H1 (cell line): ENCODE measurements around the gene ABCF2. TPM values are rescaled to one million over a fixed set of nuclear protein-coding genes. Genes with fewer than 3 reads are reported as not detected.

Source experiments
- CTCF ChIA-PET: fragments of 300-600 bp; sonication (Branson Sonifier 250); formaldehyde crosslinking; loops from one replicate; lab custom pipeline; 2021; ENCODE audit not compliant: partially characterized antibody; lab: Charles Lee
- POLR2A ChIA-PET: fragments of 300-600 bp; sonication (Branson Sonifier 250); formaldehyde crosslinking; loops from one replicate; lab custom pipeline; 2021; ENCODE audit warnings: inconsistent platforms; ENCODE audit not compliant: partially characterized antibody; lab: Charles Lee
- DNase-seq, 2 experiments: peaks; one replicate each; pipeline versions ENCODE4 v3.0.0 to v3.0.0-alpha.2; 2010 to 2022; ENCODE audit warnings: low spot score in 2 of 2, low read depth in 1 of 2, mixed read lengths in 1 of 2
- FAIRE-seq: peaks from 2 replicates; lab custom pipeline; 2011; peaks lifted over from hg19 to GRCh38; lab: Jason Lieb, UNC
- H2AFZ ChIP-seq: 2 replicates; pipeline ENCODE4 v1.8.1; 2012; ENCODE audit warnings: low read length, inconsistent platforms
- H2AK5ac ChIP-seq: 2 replicates; pipeline ENCODE4 v1.6.1; 2013; ENCODE audit warnings: low read depth, low read length
- H2BK120ac ChIP-seq: replicated peaks from 2 replicates; pipeline ENCODE3; 2013; ENCODE audit warnings: low read depth, low read length, inconsistent platforms
- H2BK12ac ChIP-seq: 2 replicates; pipeline ENCODE4 v1.6.1; 2013; ENCODE audit warnings: low read depth, low read length
- H2BK15ac ChIP-seq: 2 replicates; pipeline ENCODE4 v1.6.1; 2013; ENCODE audit warnings: low read length
- H2BK20ac ChIP-seq: 2 replicates; pipeline ENCODE4 v1.6.1; 2013; ENCODE audit warnings: low read length
- H2BK5ac ChIP-seq: 2 replicates; pipeline ENCODE4 v1.6.1; 2013; ENCODE audit warnings: low read depth, low read length
- H3K14ac ChIP-seq: 2 replicates; pipeline ENCODE4 v1.6.1; 2013; ENCODE audit warnings: inconsistent platforms; ENCODE audit not compliant: insufficient read length
- H3K18ac ChIP-seq: 2 replicates; pipeline ENCODE4 v1.6.1; 2013; ENCODE audit warnings: low read length; ENCODE audit errors: extremely low read depth
- H3K23ac ChIP-seq: 2 replicates; pipeline ENCODE4 v1.6.1; 2013; ENCODE audit warnings: inconsistent platforms; ENCODE audit not compliant: insufficient read length
- H3K23me2 ChIP-seq: 2 replicates; pipeline ENCODE4 v1.6.1; 2013; ENCODE audit warnings: low read depth, low read length
- H3K27ac ChIP-seq: 2 replicates; pipeline ENCODE4 v1.6.1; 2011; ENCODE audit warnings: low read depth, low read length, inconsistent platforms
- H3K27me3 ChIP-seq, 4 experiments: replicated peaks in 1 of 4; 1 replicate in 1 of 4; 2 replicates in 3 of 4; pipeline versions ENCODE4 v1.6.1 to v1.8.1; 2011 to 2013; ENCODE audit warnings: low read length in 3 of 4, mild to moderate bottlenecking in 3 of 4, inconsistent platforms in 2 of 4, mixed read lengths in 2 of 4, moderate library complexity in 1 of 4; ENCODE audit not compliant: control insufficient read depth in 3 of 4, insufficient read depth in 3 of 4; ENCODE audit errors: extremely low read depth in 1 of 4
- H3K36me3 ChIP-seq, 4 experiments: 2 replicates each; pipeline versions ENCODE4 v1.6.1 to v1.8.1; 2011 to 2013; ENCODE audit warnings: mild to moderate bottlenecking in 4 of 4, low read length in 3 of 4, moderate library complexity in 2 of 4, control low read depth in 1 of 4, inconsistent platforms in 1 of 4; ENCODE audit not compliant: insufficient read depth in 4 of 4, control insufficient read depth in 2 of 4
- H3K4ac ChIP-seq: replicated peaks from 2 replicates; pipeline ENCODE3; 2013; ENCODE audit warnings: low read length, low read depth, mixed read lengths, inconsistent platforms; ENCODE audit not compliant: insufficient read length
- H3K4me1 ChIP-seq, 4 experiments: replicated peaks in 1 of 4; 1 replicate in 1 of 4; 2 replicates in 3 of 4; pipeline versions ENCODE4 v1.6.1 to v1.8.1; 2011 to 2013; ENCODE audit warnings: low read length in 3 of 4, inconsistent platforms in 2 of 4, mixed read lengths in 1 of 4; ENCODE audit not compliant: insufficient read depth in 4 of 4, control insufficient read depth in 3 of 4
- H3K4me2 ChIP-seq, 2 experiments: 2 replicates each; pipeline versions ENCODE4 v1.6.1 to v1.8.1; 2011 to 2013; ENCODE audit warnings: low read depth in 2 of 2, low read length in 2 of 2, control low read depth in 1 of 2, inconsistent platforms in 1 of 2, mild to moderate bottlenecking in 1 of 2; ENCODE audit not compliant: insufficient read depth in 1 of 2
- H3K4me3 ChIP-seq, 4 experiments: fragments of 200-600, 300-600 bp in 1 of 4; sonication (generic), shearing (Covaris generic), sonication (Bioruptor Twin) in 1 of 4; 2 replicates each; pipeline versions ENCODE4 v1.5.1 to v1.8.1; 2011 to 2016; ENCODE audit warnings: low read length in 4 of 4, low read depth in 3 of 4, control low read depth in 2 of 4, inconsistent platforms in 2 of 4, mild to moderate bottlenecking in 2 of 4, mixed read lengths in 1 of 4, moderate library complexity in 1 of 4; ENCODE audit not compliant: insufficient read depth in 2 of 4; ENCODE audit errors: extremely low read depth in 1 of 4
- H3K56ac ChIP-seq: replicated peaks from 2 replicates; pipeline ENCODE3; 2013; ENCODE audit warnings: low read depth, mild to moderate bottlenecking, mixed read lengths, low read length, inconsistent platforms; ENCODE audit not compliant: insufficient read length
- H3K79me1 ChIP-seq: 2 replicates; pipeline ENCODE4 v1.6.1; 2013; ENCODE audit warnings: low read depth, low read length, control low read depth
- H3K79me2 ChIP-seq, 2 experiments: 2 replicates each; pipeline versions ENCODE4 v1.6.1 to v1.8.1; 2012 to 2013; ENCODE audit warnings: low read length in 2 of 2, mild to moderate bottlenecking in 2 of 2, inconsistent platforms in 1 of 2; ENCODE audit not compliant: insufficient read depth in 2 of 2, control insufficient read depth in 1 of 2
- H3K9ac ChIP-seq, 4 experiments: replicated peaks in 1 of 4; 1 replicate in 1 of 4; 2 replicates in 3 of 4; pipeline versions ENCODE4 v1.6.1 to v1.8.1; 2011 to 2013; ENCODE audit warnings: low read depth in 3 of 4, low read length in 3 of 4, control low read depth in 2 of 4, mild to moderate bottlenecking in 2 of 4, moderate library complexity in 2 of 4, inconsistent platforms in 1 of 4; ENCODE audit errors: extremely low read depth in 1 of 4
- H3K9me3 ChIP-seq, 2 experiments: 2 replicates each; pipeline versions ENCODE4 v1.6.1 to v1.8.1; 2012 to 2013; ENCODE audit warnings: mild to moderate bottlenecking in 2 of 2, moderate library complexity in 2 of 2, control low read depth in 1 of 2, inconsistent platforms in 1 of 2, low read depth in 1 of 2, low read length in 1 of 2, mixed read lengths in 1 of 2; ENCODE audit not compliant: insufficient read depth in 2 of 2
- H4K20me1 ChIP-seq, 2 experiments: replicated peaks in 1 of 2; 2 replicates each; pipeline versions ENCODE3 to v1.8.1; 2011 to 2013; ENCODE audit warnings: inconsistent platforms in 2 of 2, low read length in 2 of 2, mild to moderate bottlenecking in 1 of 2; ENCODE audit not compliant: insufficient read depth in 2 of 2, control insufficient read depth in 1 of 2
- H4K5ac ChIP-seq: 2 replicates; pipeline ENCODE4 v1.6.1; 2013; ENCODE audit warnings: low read length, low read depth, mixed read lengths, inconsistent platforms; ENCODE audit not compliant: insufficient read length
- H4K8ac ChIP-seq: 2 replicates; pipeline ENCODE4 v1.8.0; 2013; ENCODE audit warnings: mild to moderate bottlenecking, moderate library complexity, low read length, inconsistent platforms; ENCODE audit not compliant: insufficient read depth; ENCODE audit errors: extremely low read depth
- H4K91ac ChIP-seq: replicated peaks from 2 replicates; pipeline ENCODE3; 2013; ENCODE audit warnings: low read length, mixed read lengths, inconsistent platforms; ENCODE audit not compliant: insufficient read length
- BACH1 ChIP-seq: IDR thresholded peaks from 2 replicates; pipeline ENCODE4 v1.6.1; 2012; ENCODE audit warnings: low read length, improper control_type of control experiment
- CEBPB ChIP-seq: IDR thresholded peaks from 2 replicates; pipeline ENCODE4 v1.6.1; 2012; ENCODE audit warnings: low read depth, low read length
- EGR1 ChIP-seq: IDR thresholded peaks from 2 replicates; pipeline ENCODE4 v1.6.1; 2011; ENCODE audit warnings: low read depth, low read length, borderline replicate concordance
- GABPA ChIP-seq: IDR thresholded peaks from 2 replicates; pipeline ENCODE4 v1.6.1; 2011; ENCODE audit warnings: mild to moderate bottlenecking, low read length, moderate library complexity, borderline replicate concordance; ENCODE audit not compliant: insufficient read depth
- HDAC2 ChIP-seq, 2 experiments: fragments of 300-600 bp in 1 of 2; sonication (generic) in 1 of 2; IDR thresholded peaks; 2 replicates each; pipeline ENCODE4 v1.6.1; 2011 to 2012; ENCODE audit warnings: low read depth in 2 of 2, low read length in 2 of 2, mild to moderate bottlenecking in 2 of 2, moderate library complexity in 2 of 2, borderline replicate concordance in 1 of 2, inconsistent platforms in 1 of 2
- JUN ChIP-seq: IDR thresholded peaks from 2 replicates; pipeline ENCODE4 v1.6.1; 2011; ENCODE audit warnings: low read depth, mild to moderate bottlenecking, improper control_type of control experiment, low read length
- POLR2AphosphoS5 ChIP-seq: IDR thresholded peaks from 2 replicates; pipeline ENCODE4 v1.6.1; 2011; ENCODE audit warnings: low read depth, low read length
- SAP30 ChIP-seq: fragments of 300-600 bp; sonication (generic); IDR thresholded peaks from 2 replicates; pipeline ENCODE4 v1.7.1; 2012; ENCODE audit warnings: low read length, moderate library complexity, mild to moderate bottlenecking, inconsistent platforms; ENCODE audit not compliant: insufficient read depth, insufficient replicate concordance
- SP4 ChIP-seq: IDR thresholded peaks from 2 replicates; pipeline ENCODE4 v1.6.1; 2012; ENCODE audit warnings: low read length, inconsistent platforms
- SUZ12 ChIP-seq: fragments of 200-600 bp; sonication (generic); IDR thresholded peaks from 2 replicates; pipeline ENCODE4 v1.6.1; 2012; ENCODE audit warnings: mild to moderate bottlenecking, inconsistent platforms, low read length, moderate library complexity, mixed read lengths
- TBP ChIP-seq: IDR thresholded peaks from 2 replicates; pipeline ENCODE4 v1.6.1; 2011; ENCODE audit warnings: low read depth, low read length, improper control_type of control experiment
- USF2 ChIP-seq: IDR thresholded peaks from 2 replicates; pipeline ENCODE4 v1.6.1; 2011; ENCODE audit warnings: low read length, improper control_type of control experiment
- WGBS, 2 experiments: shearing (Covaris generic) in 1 of 2; methylation state at CpG; one replicate each; pipeline versions ENCODE4 v1.1.6 to v1.1.7; 2013 to 2015; ENCODE audit warnings: low lambda C conversion rate in 2 of 2, mixed read lengths in 2 of 2, inconsistent platforms in 1 of 2, low coverage in 1 of 2, missing lambda C conversion rate in 1 of 2; ENCODE audit not compliant: insufficient replicate concordance in 2 of 2, insufficient coverage in 1 of 2, insufficient read length in 1 of 2; ENCODE audit errors: extremely low coverage in 1 of 2, missing lambda C conversion rate in 1 of 2; 5-methylcytosine and 5-hydroxymethylcytosine counted together
- polyA plus RNA-seq, 7 experiments: library from polyadenylated mRNA; depleted of rRNA in 3 of 7; stranded (reverse) in 5 of 7; unstranded in 2 of 7; fragments of >200 nt in 5 of 7; fragments of 200-250 nt in 2 of 7; gene quantifications; 1 replicate in 5 of 7; 2 replicates in 1 of 7; 4 replicates in 1 of 7; pipeline versions ENCODE4 v1.2.1 to v1.2.3, GENCODE V29; 2011 to 2013; ENCODE audit warnings: missing spikeins in 2 of 7, mixed read lengths in 2 of 7
- total RNA-seq: library from RNA; stranded (reverse); fragmentation: NEBNext Ultra II Directional; extraction: Animal tissue kit (Norgen Biotek cat#: 25700); gene quantifications from 2 replicates; pipeline ENCODE4 v1.2.1, GENCODE V29; 2021

Gene ABCF2
- total and polyA plus RNA-seq, 2 of the 8 experiments (the other 6 are each of a cell fraction or from before 2014, with no cell fraction given): 28.0 to 55.0 TPM

GRCh38 chr7:151265351-151265931 is 38.4 kb upstream of the ABCF2 start:
- Histone ChIP-seq H3K36me3 (no peaks in the 10 kb centered on the region), H3K4ac (no peak overlapping the region), H3K27me3 (no peaks in the 10 kb centered on the region; a peak in 1 of 7 replicates), H2BK20ac (no peak overlapping the region), H2AK5ac (no peak overlapping the region), H3K56ac (no peak overlapping the region), H3K27ac (no peak overlapping the region), H3K4me3 (no peak overlapping the region), H2BK5ac (no peak overlapping the region), H3K14ac (no peak overlapping the region), H4K8ac (no peak overlapping the region), H3K9ac (no peak overlapping the region), H4K91ac (no peak overlapping the region), H2AFZ (no peak overlapping the region), H3K23ac (no peak overlapping the region), H3K79me2 (no peaks in the 10 kb centered on the region), H3K23me2 (no peaks in the 10 kb centered on the region), H3K9me3 (no peaks in the 10 kb centered on the region), H4K5ac (no peak overlapping the region), H3K18ac (no peak overlapping the region), H2BK12ac (no peak overlapping the region), H3K79me1 (no peaks in the 10 kb centered on the region), H2BK15ac (no peak overlapping the region), H4K20me1 (peaks cover 0 to 3% of the 10 kb centered on the region in 2 experiments), H3K4me2 (no peak overlapping the region), H3K4me1 (no peaks in the 10 kb centered on the region), H2BK120ac (no peak overlapping the region)
- DNase-seq (no peak), FAIRE-seq (no peak)
- POLR2A ChIA-PET: no interaction called here
- CTCF ChIA-PET: interaction anchor here (0.7 kb wide), 1 partner anchor 172 kb away, joined by 4 read pairs; no protein-coding TSS in a partner anchor
- TF ChIP-seq EGR1 (no peak), TBP (no peak), SUZ12 (no peak), SAP30 (no peak), SP4 (no peak), BACH1 (no peak), USF2 (no peak), JUN (no peak), POLR2AphosphoS5 (no peak), CEBPB (no peak), HDAC2 (IDR thresholded peaks at IDR 0.05; ENCODE audit: borderline replicate concordance in 1 of 2, low read depth in 2 of 2, low read length in 2 of 2) (no peak), GABPA (no peak)
- WGBS, 2 experiments: 85% methylated on average over 9 of the region's 9 CpGs; no CpG with 5 or more reads in 1 of the 2 experiments
